A673 (cell line): ENCODE results near the gene RAB3IL1.
A peak's percentile ranks its signal among the peaks of the same experiment; 100 is the strongest.

ENCODE experiments used
- CTCF ChIP-seq: fragments of 300-800, 200-600 bp; sonication (generic); conservative IDR thresholded peaks from 2 replicates; pipeline ENCODE4 v1.5.1; 2017; ENCODE audit warnings: low read depth, mild to moderate bottlenecking, antibody characterized with exemption, low read length, moderate library complexity, mixed read lengths
- EZH2 ChIP-seq: fragments of 200-600 bp; sonication (generic); IDR thresholded peaks from 2 replicates; pipeline ENCODE4 v1.6.1; 2017; ENCODE audit warnings: borderline replicate concordance, low read depth, mild to moderate bottlenecking, mixed read lengths, antibody characterized with exemption, low read length; ENCODE audit not compliant: poor library complexity, severe bottlenecking

DNA sequence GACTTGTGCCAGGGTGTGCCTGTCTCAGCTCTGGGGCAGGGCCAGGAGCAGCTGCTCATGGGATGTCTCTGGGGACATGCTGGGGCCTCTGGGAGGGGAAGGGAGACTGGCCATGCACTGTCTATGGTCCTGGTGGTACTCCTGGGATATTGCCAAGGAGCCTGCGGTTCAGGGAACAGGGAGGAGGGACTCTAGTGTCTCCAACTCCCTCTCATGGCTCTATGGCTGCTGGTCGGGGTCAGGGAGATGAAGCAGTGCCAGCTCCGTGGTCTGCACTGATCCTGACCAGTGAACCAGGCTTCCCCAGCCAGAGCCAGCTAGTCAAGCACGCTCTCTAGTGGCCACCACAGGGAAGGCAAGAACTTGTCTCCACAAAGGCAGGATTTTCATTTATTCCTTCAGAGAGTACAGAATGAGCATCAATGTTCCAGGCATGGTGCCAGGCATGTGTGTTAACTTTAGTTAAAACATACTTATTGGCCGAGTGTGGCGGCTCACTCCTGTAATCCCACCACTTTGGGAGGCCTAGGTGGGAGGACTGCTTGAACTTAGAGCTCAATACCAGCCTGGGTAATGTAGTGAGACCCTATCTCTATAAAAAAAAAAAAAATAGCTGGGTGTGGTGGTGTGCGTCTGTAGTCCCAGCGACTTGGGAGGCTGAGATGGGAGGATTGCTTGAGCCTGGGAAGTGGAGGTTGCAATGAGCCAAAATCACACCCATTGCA, 30.3 kb upstream of the RAB3IL1 start:
- TF ChIP-seq CTCF (peak; percentile 99), EZH2 (no peak)
